Choroid plexus epithelial cell (primary cell): Measurements from ENCODE around the gene FRG2B.
"Not testable (repeated sequence)": the region's sequence is repeated elsewhere in the genome, so short reads cannot be mapped to it uniquely, and the experiment has no call there.

ENCODE experiments used
- DNase-seq: peaks from one replicate; pipeline ENCODE4 v3.0.0-alpha.2; 2010; ENCODE audit warnings: low read depth
- H3K4me3 ChIP-seq: 2 replicates; pipeline ENCODE4 v1.5.1; 2011; ENCODE audit warnings: low read depth, mild to moderate bottlenecking, control low read depth, low read length, moderate library complexity
- TF ChIP-seq, protein P1 (sequence below): conservative IDR thresholded peaks from 2 replicates; pipeline ENCODE4 v1.5.1; 2011; ENCODE audit warnings: low read depth, mild to moderate bottlenecking, control low read depth, inconsistent platforms, low read length, moderate library complexity

The FRG2B gene

GRCh38 chr10:133600657-133601056 lies 25.9 kb downstream of the FRG2B start:
- no peak overlapping the region for H3K4me3 ChIP-seq
- DNase-seq: no peak
- TF ChIP-seq, protein P1, sequence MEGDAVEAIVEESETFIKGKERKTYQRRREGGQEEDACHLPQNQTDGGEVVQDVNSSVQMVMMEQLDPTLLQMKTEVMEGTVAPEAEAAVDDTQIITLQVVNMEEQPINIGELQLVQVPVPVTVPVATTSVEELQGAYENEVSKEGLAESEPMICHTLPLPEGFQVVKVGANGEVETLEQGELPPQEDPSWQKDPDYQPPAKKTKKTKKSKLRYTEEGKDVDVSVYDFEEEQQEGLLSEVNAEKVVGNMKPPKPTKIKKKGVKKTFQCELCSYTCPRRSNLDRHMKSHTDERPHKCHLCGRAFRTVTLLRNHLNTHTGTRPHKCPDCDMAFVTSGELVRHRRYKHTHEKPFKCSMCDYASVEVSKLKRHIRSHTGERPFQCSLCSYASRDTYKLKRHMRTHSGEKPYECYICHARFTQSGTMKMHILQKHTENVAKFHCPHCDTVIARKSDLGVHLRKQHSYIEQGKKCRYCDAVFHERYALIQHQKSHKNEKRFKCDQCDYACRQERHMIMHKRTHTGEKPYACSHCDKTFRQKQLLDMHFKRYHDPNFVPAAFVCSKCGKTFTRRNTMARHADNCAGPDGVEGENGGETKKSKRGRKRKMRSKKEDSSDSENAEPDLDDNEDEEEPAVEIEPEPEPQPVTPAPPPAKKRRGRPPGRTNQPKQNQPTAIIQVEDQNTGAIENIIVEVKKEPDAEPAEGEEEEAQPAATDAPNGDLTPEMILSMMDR: no peak

DNA sequence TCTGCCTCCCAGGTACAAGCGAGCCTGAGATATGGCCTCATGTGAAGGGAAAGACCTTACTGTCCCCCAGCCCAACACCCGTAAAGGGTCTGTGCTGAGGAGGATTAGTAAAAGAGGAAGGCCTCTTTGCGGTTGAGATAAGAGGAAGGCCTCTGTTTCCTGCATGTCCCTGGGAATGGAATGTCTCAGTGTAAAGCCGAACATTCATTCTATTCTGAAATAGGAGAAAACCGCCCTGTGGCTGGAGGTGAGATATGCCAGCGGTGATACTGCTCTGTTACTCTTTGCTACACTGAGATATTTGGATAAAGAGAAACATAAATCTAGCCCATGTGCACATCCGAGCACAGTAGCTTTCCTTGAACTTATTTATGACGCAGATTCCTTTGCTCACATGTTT lies 26.7 kb downstream of the FRG2B start:
- DNase-seq, H3K4me3 ChIP-seq: not testable (repeated sequence)

DNA sequence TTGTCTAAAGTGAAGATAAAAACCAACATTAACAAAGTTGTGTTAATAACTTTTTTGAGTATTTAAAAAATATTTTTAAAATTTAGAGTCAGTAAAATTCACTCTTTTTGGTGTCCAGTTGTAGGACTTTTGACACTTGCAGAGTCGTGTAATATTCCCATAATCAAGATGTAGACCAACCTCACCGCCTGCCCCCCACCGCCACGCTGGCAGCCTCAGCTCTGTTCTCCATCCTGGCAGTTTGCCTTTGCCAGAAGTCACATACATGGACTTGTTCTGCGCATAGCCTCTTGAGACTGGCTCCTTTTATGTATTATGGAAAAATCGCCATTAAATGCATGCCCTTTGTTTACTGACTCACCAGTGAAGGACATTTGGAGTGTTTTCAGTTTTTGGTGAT lies 33.9 kb downstream of the FRG2B start:
- no peak for DNase-seq
- H3K4me3 ChIP-seq: no peak overlapping the region
- TF ChIP-seq, protein P1: no peak

DNA sequence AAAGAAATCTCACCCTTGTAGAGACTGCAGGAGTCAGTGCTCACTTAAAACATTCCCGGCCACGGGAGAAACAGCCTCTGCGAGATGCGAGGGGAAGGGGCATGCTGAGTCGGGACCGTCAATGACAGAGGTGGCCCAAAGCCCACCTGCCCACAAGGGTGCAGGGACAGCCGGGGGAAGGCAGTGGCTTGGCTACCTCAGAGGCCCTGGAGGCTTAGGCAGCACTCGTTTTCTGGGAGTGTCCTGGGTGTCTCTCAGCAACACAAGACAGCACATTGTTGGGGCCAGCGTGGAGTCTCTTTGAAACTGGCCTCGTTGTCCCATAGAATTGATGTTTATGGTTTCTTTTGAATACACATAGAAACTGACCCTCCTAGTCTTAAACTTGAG lies 35.6 kb downstream of the FRG2B start:
- TF ChIP-seq, protein P1: no peak

DNA sequence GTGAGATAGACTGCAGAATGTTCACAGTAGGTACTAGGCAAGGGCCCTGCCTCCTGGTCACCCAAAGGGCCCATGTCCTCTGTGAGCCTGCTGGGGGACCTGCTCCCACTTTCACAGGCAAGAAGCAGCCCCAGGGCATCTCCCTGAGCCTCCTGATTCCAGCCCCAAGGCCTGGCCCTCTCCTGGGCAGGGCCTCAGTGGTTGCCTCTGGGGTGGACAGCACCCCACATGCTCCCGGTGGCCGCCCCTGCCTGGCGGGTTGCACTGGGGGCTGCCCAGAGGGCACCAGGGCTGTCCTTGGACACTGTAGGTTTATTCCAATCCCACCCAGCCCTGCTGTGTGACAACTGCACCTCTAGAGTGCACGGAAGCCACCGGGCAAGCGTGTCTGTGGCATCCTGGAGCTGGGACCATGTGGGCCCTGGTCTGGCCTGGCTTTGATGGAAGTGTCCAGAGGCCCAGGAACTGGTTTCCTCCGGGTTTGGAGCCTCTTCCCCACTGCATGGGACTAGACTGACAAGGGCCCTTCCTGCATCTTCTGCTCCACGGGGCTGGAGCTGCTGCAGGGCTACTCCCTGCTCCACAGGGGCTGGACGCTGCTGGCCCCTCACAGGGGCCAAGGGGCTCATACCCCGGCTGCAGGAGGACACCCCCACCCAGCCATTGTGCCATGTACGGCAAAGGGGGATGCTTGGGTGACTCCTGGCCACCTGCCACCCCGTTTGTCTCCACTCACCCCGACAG lies 36.2 kb downstream of the FRG2B start:
- no peak for DNase-seq
- TF ChIP-seq, protein P1: no peak
- H3K4me3 ChIP-seq: no peak overlapping the region

More for the DNA sequence above, 35.6 kb downstream of the FRG2B start:
- no peak for DNase-seq
- H3K4me3 ChIP-seq: no peak overlapping the region

- not testable (repeated sequence) for H3K4me3 ChIP-seq, DNase-seq
These were observed 49.6 kb downstream of the FRG2B start for GRCh38 chr10:133577037-133577436.
